HG03521 (cell line): ENCODE data around the gene KLHL3.

Experiments used
- ATAC-seq: cut with Tn5 transposase; IDR thresholded peaks from one replicate; pipeline ENCODE4 v1.9.1; 2021; ENCODE audit warnings: mild to moderate bottlenecking, moderate library complexity; ENCODE audit not compliant: unreplicated experiment

Gene KLHL3

DNA sequence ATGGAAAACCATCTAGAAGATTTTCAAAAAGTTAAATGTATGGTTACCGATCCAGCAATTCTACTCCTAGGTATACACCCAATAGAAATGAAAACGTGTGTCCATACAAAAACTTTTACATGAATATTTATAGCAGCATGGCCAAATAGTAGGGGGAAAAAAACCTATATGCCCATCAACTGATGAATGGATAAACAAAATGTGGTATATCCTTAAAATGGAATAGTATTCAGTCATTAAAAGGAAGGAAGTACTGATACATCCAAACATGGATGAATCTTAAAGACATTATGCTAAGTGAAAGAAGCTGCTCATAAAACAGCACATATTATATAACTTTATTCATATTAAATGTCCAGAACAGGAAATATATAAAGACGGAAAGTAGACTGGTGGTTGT is 143.6 kb downstream of the KLHL3 start:
- no peak for ATAC-seq

DNA sequence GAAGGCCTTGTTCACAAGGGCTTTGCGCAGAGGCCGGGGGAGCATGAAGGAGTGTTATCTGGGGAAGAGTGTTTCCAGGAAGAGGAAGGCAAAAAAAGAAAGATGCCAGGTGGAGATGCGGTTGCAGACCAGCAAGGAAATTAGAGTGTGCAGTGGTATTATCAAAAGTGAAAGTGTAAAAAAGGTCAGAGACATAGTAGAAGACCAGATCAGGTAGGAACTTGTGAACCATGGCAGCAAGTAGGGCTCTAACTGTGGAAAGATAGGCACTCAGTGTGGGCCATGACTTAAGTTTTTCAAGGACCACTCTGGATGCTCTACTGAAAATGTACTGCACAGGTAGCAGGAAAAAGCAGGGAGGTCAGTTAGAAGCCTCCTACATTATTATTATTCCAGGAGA is 146.7 kb downstream of the KLHL3 start:
- no peak for ATAC-seq

DNA sequence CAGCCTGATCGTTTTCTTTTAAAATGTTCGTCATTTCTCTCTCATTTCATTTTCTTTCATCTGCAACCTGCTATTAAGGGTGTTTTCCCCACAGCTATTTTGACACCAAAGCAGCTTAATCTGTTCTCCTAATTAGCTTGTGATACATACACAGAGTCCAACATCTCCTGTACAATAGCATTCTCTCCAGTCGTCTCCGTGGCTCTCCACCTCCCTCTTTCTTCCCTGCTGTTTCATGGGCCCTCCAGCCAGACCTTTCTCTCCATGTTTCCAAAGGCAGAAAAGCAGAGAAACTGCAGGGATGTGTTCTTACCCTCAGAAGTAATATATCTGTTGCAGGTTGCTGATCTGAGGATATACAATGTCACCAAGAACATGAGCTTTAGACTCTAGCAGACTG is 148.0 kb downstream of the KLHL3 start:
- ATAC-seq, result no peak

DNA sequence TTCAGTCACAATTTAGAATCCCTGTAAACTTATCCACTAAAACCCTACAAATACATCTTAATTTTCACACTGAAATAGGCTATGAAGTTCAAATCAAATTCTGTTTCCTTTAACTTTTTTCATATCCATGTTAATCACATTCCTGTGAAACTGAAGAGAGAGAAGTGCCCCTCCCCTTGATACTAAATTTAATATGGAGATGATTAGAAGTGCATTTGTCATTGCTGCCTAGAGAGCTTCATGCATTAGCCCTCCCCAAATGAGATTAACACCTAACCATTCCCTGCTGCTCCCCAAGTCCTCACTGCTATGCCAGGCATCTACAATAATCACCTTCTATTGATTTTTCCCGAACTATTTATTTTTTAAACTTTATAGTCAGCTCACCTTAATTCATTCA is 151.6 kb downstream of the KLHL3 start:
- no peak for ATAC-seq

DNA sequence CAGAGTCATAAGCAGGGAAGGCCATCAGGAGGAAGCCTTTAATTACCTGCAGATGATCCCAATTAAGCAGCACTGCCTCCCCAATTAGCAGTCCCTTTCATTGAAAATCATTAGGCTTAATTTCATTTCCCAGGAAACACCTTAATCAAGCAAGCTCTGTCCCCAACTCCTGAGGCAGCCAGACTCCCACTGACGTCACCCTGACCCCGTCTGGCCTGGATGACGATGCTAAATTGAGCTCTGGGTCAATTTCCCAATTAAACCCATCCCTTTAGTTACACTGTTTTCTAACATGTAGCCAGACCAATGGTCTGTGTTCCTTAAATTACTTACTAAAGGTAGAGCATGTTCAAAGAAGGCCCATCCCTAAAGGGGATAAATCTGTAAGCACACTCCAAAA is 152.8 kb downstream of the KLHL3 start:
- no peak for ATAC-seq

DNA sequence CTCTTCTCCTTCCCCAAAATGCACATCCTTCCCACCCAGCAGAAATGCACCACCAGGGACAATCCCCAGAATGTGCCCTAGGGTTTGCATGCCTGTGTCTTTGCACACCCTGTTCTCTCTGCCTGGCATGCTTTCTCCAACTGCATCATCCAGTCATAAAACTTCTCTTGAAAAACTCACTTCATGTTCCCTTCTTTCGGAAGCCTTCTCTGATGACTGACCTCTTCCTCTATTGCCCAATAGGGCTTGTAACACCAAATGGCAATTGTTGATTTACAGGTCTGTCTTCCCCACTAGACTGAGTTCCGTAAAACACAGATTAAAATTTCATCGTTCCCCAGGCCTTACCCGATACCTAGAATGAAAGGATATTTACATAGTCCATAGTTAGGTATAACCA is 153.7 kb downstream of the KLHL3 start:
- no peak for ATAC-seq

DNA sequence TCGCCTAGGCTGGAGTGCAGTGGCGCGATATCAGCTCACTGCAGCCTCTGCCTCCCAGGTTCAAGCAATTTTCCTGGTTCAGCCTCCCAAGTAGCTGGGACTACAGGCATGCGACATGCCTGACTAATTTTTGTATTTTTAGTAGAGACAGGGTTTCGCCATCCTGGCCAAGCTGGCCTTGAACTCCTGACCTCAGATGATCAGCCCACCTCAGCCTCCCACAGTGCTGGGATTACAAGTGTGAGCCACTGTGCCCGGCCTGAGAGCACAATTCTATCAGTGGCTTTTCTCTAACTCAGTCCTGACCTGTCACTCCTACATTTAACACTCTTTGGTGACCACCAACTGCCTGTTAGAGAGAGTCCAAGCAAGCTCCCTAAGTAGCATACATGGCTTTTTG is 154.1 kb downstream of the KLHL3 start:
- no peak for ATAC-seq

DNA sequence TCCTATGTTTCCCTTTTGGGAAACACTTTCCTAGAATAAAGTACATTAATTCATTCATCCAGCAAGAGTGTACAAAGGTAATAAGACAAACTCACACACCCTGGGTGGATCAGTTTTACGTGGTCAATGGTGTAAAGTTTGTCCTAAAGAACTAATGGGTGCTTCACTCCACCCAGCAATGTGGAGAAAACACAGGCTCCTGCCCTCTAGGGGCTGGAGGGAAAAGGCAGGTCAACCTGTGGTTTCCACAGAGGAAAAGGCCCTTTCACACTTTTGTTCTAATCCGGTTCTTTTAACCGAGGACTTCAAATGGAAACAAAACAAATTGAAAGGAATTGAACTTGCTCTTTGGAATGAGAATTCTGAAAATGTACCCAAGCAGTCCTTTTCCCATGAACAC is 155.9 kb downstream of the KLHL3 start:
- ATAC-seq, result no peak

DNA sequence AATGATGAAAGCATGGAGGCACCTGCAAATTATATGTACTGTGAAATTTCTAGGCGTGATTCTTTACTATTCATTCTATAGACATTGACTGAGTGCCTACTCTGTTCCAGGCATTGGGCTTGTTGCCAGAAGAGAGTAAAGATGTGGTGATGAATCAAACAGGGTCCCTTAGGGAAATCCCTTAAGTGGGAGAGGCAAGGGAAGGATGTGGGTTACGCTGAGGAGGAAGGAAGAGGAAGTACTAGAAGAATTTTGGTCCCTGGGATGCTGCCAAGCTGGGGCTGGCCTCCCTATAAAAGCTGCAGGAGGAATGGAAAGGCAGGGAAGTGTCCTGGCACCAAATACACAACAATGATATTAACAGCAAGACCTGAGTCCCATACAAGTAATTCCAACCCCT is 160.0 kb downstream of the KLHL3 start:
- no peak for ATAC-seq

DNA sequence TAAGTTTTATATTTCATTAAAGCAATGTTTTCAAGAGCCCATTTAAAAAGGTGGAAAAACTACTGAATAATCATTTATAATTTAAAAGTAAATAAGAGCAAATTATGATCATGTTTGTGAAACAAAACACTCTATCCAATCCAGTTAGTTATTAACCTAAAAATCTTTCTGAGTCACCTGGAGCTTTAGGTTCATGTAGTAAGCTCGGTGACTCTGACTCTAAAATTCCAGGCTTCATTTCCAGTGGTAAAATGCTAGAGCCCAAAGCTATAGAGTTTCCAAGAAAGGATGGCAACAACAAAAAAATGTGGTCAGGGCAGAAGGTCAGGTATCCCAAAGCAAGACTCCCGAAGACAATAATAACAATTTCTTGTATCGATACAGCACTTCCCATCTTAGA is 160.7 kb downstream of the KLHL3 start:
- ATAC-seq, result no peak

DNA sequence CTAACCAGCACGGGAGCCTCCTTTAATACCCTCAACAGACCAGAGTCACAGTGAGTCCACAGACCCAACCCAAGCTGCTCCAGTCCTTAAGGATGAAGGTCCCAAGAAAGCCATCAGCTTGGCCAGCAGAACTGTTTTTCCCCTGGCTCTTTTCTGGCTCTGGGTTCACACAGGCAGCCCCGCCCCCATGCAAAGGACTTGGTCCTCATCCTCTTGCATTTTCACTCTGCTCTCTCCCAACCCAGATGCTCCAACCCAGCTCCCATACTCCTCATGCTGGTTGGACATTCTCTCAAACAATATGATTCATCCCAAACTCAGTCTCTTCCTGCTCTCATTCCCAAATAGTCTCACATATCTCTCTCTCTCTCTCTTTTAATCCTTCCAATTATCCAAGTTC is 162.5 kb downstream of the KLHL3 start:
- no peak for ATAC-seq

DNA sequence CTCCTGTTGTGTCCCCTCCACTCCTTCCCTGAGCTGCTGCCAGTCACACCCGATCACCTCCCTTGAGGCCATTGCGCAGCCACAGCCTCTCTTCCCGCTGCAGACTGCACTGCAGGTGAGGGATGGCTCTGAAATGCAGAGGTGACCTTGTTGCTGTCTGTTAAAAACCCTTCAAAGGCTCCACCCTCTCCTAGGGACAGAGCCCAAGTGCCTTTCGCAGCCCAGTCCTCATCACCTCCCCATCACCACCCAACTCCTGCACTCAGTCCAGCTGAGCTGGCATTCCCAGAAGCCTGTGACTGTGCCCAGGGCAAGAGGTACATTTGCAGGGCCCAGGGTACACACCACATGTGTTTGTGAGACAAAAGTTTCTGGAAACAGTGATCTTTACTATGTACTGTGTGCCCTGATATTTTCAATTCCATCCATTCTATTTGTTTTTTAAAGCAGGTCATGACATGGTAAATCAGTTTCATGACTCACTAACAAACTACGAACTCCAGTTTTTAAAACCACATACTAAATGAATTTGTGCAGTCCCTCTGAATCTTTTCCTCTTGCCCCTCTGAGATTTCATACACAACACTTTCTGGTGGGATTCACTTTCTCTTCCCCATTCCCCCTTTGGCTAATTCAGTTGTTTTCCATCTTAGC is 163.7 kb downstream of the KLHL3 start:
- no peak for ATAC-seq

DNA sequence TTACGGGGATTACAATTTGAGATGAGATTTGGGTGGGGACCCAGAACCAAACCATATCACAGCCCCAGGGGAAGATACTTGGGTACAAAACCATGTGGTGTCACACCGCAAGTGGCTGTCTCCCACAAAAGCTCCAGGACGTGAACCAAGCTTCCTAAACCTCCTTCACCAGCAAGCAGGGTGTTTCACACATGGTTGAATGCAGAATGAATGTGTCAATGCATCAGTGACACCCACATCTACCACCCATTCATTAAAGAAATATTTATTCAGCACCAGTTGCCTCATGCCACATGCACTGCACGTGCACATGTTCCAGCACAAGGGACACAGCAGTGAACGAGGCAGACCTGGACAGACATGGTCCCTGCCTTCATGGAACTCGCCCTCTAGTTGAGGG is 165.8 kb downstream of the KLHL3 start:
- ATAC-seq, result no peak
